A673 (cell line): ENCODE measurements around the gene MFSD11.

Experiments
- CTCF ChIP-seq: fragments of 300-800, 200-600 bp; sonication (generic); conservative IDR thresholded peaks from 2 replicates; pipeline ENCODE4 v1.5.1; 2017; ENCODE audit warnings: low read depth, mild to moderate bottlenecking, antibody characterized with exemption, low read length, moderate library complexity, mixed read lengths
- EZH2 ChIP-seq: fragments of 200-600 bp; sonication (generic); IDR thresholded peaks from 2 replicates; pipeline ENCODE4 v1.6.1; 2017; ENCODE audit warnings: borderline replicate concordance, low read depth, mild to moderate bottlenecking, mixed read lengths, antibody characterized with exemption, low read length; ENCODE audit not compliant: poor library complexity, severe bottlenecking

- TF ChIP-seq CTCF: no peak
- no peak for TF ChIP-seq EZH2
Measured at GRCh38 chr17:76752006-76752405, 14.1 kb downstream of the MFSD11 start.
